ENCODE results near the gene THOC5.
A peak's percentile ranks its signal among the peaks of the same experiment; 100 is the strongest.

THOC5 gene

DNA sequence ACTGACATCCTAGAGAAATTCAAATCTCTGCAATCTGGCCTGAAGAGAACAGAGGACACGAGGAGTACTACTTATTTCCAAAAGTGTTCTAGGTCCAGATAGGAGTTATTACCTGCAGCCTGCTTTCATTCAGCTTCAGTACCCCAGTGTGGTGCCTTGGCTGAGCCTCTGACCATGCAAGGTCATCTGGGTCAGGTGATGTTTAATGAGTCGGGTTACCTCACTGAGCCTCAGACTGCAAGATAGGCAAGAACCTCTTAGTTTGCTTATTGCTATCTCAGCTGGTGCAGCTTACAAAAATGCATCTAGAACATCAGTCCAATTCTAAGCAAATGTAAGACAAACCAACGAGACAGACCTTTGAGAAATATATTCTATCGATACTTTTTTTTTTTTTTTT is 40.4 kb upstream of the THOC5 start:
- TF ChIP-seq ZNF391 (tag by site-specific recombination; IDR thresholded peaks at IDR 0.05; ENCODE audit: borderline replicate concordance, low read depth) (no peak), ZNF701 (tag by site-specific recombination; IDR thresholded peaks at IDR 0.05) (no peak), ZNF658 (tag by site-specific recombination; IDR thresholded peaks at IDR 0.05) (no peak), ZBTB8A (tag by site-specific recombination; IDR thresholded peaks at IDR 0.05) (no peak), HOXC10 (CRISPR knock-in tag; IDR thresholded peaks at IDR 0.05) (no peak), ZNF654 (tag by site-specific recombination; IDR thresholded peaks at IDR 0.05; ENCODE audit: low read depth) (no peak), ZNF521 (tag by site-specific recombination; IDR thresholded peaks at IDR 0.05) (no peak), BCL11A (tag by site-specific recombination; IDR thresholded peaks at IDR 0.05; ENCODE audit: low read depth) (no peak), ZNF10 (tag by site-specific recombination; IDR thresholded peaks at IDR 0.05) (no peak), SCRT2 (tag by site-specific recombination; IDR thresholded peaks at IDR 0.05) (no peak), ZNF585B (tag by site-specific recombination; IDR thresholded peaks at IDR 0.05) (no peak), ZNF311 (tag by site-specific recombination; IDR thresholded peaks at IDR 0.05; ENCODE audit: borderline replicate concordance) (no peak), ZNF548 (tag by site-specific recombination; IDR thresholded peaks at IDR 0.05) (no peak), ZBTB20 (tag by site-specific recombination; IDR thresholded peaks at IDR 0.05) (no peak)
- TF ChIP-seq, protein P1, sequence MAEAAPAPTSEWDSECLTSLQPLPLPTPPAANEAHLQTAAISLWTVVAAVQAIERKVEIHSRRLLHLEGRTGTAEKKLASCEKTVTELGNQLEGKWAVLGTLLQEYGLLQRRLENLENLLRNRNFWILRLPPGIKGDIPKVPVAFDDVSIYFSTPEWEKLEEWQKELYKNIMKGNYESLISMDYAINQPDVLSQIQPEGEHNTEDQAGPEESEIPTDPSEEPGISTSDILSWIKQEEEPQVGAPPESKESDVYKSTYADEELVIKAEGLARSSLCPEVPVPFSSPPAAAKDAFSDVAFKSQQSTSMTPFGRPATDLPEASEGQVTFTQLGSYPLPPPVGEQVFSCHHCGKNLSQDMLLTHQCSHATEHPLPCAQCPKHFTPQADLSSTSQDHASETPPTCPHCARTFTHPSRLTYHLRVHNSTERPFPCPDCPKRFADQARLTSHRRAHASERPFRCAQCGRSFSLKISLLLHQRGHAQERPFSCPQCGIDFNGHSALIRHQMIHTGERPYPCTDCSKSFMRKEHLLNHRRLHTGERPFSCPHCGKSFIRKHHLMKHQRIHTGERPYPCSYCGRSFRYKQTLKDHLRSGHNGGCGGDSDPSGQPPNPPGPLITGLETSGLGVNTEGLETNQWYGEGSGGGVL (tag by site-specific recombination; IDR thresholded peaks at IDR 0.05) = no peak
- TF ChIP-seq, protein P2, sequence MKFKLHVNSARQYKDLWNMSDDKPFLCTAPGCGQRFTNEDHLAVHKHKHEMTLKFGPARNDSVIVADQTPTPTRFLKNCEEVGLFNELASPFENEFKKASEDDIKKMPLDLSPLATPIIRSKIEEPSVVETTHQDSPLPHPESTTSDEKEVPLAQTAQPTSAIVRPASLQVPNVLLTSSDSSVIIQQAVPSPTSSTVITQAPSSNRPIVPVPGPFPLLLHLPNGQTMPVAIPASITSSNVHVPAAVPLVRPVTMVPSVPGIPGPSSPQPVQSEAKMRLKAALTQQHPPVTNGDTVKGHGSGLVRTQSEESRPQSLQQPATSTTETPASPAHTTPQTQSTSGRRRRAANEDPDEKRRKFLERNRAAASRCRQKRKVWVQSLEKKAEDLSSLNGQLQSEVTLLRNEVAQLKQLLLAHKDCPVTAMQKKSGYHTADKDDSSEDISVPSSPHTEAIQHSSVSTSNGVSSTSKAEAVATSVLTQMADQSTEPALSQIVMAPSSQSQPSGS (tag by site-specific recombination; IDR thresholded peaks at IDR 0.05; ENCODE audit: low read depth) = no peak
- no peaks in the 10 kb centered on the region for H3K36me3 ChIP-seq (ENCODE audit: control insufficient read depth in 2 of 2, insufficient read depth in 1 of 2, low read length in 2 of 2)
- H3K9me3 ChIP-seq (ENCODE audit: control insufficient read depth, insufficient read depth, low read depth, low read length) = no peaks in the 10 kb centered on the region
- H3K4me1 ChIP-seq (ENCODE audit: control insufficient read depth, insufficient read depth, low read length) = no peaks in the 10 kb centered on the region
- H3K4me3 ChIP-seq (ENCODE audit: low read depth, low read length) = no peak overlapping the region
- no peak overlapping the region for H3K27ac ChIP-seq (ENCODE audit: extremely low read depth, low read depth, low read length)
- ChIA-PET CTCF (interaction anchor here (0.6 to 1.3 kb wide), 2 partner anchors 16 to 502 kb away, joined by 4 read pairs; no protein-coding TSS in a partner anchor), POLR2A (interaction anchor here (0.7 to 1.1 kb wide), 2 partner anchors 10 to 440 kb away, joined by 3 read pairs; no protein-coding TSS in a partner anchor)

DNA sequence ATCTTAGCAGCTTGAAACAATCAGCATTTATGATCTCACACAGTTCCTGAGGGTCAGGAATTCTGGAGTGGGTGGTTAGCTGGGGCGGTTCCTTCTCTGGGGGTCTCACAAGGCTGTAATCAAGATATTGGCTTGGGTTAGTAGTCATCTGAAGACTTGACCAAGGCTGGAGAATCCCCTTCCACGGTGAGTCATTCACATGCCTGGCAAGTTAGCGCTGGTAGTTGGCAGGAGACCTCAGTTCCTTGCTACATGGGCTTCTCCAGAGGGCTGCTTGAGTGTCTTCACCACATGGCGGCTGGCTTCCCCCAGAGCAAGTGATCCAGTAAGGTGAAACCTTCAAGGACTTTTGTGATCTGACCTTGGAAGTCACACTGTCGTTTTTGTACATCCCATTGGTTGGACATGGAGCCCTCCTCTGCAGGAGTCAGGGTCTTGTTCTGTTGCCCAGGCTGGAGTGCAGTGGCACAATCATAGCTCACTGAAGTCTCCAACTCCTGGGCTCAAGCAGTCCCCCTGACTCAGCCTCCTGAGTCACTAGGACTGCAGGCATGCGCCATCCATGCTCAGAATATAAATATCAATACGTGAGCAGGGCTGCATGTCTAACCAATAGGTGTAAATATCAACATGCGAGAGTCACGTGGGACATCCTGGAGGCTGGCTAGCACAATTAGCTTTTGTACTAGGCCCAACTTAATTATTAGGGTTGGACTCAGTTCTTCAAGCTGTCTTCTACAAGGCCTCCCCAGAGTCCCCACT is 34.6 kb upstream of the THOC5 start:
- no peaks in the 10 kb centered on the region for H3K9me3 ChIP-seq (ENCODE audit: control insufficient read depth, insufficient read depth, low read depth, low read length)
- TF ChIP-seq SP2 (tag by site-specific recombination; IDR thresholded peaks at IDR 0.05) = peak; percentile 10; the same call in 1 of the 2 replicates
- TF ChIP-seq, protein P3, sequence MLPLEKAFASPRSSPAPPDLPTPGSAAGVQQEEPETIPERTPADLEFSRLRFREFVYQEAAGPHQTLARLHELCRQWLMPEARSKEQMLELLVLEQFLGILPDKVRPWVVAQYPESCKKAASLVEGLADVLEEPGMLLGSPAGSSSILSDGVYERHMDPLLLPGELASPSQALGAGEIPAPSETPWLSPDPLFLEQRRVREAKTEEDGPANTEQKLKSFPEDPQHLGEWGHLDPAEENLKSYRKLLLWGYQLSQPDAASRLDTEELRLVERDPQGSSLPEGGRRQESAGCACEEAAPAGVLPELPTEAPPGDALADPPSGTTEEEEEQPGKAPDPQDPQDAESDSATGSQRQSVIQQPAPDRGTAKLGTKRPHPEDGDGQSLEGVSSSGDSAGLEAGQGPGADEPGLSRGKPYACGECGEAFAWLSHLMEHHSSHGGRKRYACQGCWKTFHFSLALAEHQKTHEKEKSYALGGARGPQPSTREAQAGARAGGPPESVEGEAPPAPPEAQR (tag by site-specific recombination; IDR thresholded peaks at IDR 0.05) = no peak
- H3K4me3 ChIP-seq (ENCODE audit: low read depth, low read length) = no peak overlapping the region
- H3K36me3 ChIP-seq (ENCODE audit: control insufficient read depth in 2 of 2, insufficient read depth in 1 of 2, low read length in 2 of 2) = no peaks in the 10 kb centered on the region
- CTCF ChIA-PET = interaction anchor here (0.5 to 3.5 kb wide), 11 partner anchors 9 to 505 kb away, joined by 3 to 20 read pairs (median 5); no protein-coding TSS in a partner anchor
- no peak overlapping the region for H3K27ac ChIP-seq (ENCODE audit: extremely low read depth, low read depth, low read length)
- POLR2A ChIA-PET = no interaction called here
- H3K4me1 ChIP-seq (ENCODE audit: control insufficient read depth, insufficient read depth, low read length) = no peaks in the 10 kb centered on the region

Measured in HEK293 (cell line).